ENCODE measurements around the gene OR2B2. TPM values are rescaled to one million over a fixed set of nuclear protein-coding genes. Genes with fewer than 3 reads are reported as not detected.

The OR2B2 gene
- total and polyA plus RNA-seq, 9 donors = not detected

DNA sequence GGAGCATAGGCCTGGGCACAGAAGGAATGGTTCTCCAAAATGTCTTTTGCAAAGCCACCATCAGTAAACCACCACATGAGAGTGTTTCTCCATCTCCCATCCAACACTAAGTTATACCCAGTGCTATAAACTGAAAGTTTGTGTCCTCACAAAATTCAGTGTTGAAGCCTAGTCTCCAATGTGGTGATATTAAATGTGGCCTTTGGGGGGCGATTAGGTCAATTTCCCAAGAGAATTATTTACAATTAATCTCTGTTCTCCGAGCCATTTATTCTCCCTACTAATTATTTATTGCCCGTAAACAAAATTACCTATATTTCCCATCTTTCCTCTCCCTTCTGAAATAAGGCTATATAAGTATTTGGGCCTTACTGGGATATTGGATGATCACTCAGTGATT lies 26.1 kb downstream of the OR2B2 start:
- no peak overlapping the region for H3K4me3 ChIP-seq
- H3K27ac ChIP-seq = no peak overlapping the region
- H3K4me1 ChIP-seq (ENCODE audit: insufficient read depth) = peaks cover 3% of the 10 kb centered on the region
- DNase-seq = no peak
- no peaks in the 10 kb centered on the region for H3K9me3 ChIP-seq
- 80 to 88% (median 81%) methylated on average over 3 of the region's 3 CpGs for WGBS, 3 donors
- TF ChIP-seq EP300 (IDR thresholded peaks at IDR 0.05) = no peak
- H3K36me3 ChIP-seq = no peaks in the 10 kb centered on the region
- H3K27me3 ChIP-seq = no peaks in the 10 kb centered on the region
- intact Hi-C loops (cut with DNase I) = no loop called here

DNA sequence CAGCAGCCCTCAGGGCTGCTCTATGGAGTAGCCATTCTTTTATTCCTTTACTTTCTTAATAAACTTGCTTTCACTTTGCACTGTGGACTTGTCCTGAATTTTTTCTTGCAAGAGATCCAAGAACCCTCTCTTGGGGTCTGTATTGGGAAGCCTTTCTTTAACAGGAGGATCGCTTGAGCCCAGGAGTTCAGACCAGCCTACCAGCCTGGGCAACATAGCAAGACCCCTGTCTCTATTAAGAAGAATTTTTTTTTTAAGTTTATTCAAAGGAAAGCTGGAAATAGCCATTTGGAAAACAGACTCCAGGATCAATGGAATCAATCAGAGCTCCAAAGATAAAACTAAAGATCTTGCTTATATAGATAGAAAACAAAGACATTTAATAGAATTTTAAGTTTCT lies 29.1 kb downstream of the OR2B2 start:
- no peak for DNase-seq
- TF ChIP-seq, protein P1, sequence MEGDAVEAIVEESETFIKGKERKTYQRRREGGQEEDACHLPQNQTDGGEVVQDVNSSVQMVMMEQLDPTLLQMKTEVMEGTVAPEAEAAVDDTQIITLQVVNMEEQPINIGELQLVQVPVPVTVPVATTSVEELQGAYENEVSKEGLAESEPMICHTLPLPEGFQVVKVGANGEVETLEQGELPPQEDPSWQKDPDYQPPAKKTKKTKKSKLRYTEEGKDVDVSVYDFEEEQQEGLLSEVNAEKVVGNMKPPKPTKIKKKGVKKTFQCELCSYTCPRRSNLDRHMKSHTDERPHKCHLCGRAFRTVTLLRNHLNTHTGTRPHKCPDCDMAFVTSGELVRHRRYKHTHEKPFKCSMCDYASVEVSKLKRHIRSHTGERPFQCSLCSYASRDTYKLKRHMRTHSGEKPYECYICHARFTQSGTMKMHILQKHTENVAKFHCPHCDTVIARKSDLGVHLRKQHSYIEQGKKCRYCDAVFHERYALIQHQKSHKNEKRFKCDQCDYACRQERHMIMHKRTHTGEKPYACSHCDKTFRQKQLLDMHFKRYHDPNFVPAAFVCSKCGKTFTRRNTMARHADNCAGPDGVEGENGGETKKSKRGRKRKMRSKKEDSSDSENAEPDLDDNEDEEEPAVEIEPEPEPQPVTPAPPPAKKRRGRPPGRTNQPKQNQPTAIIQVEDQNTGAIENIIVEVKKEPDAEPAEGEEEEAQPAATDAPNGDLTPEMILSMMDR (IDR thresholded peaks at IDR 0.05) = no peak
- TF ChIP-seq POLR2A (IDR thresholded peaks at IDR 0.05) (no peak), EP300 (IDR thresholded peaks at IDR 0.05) (no peak)
- no peak overlapping the region for H3K27ac ChIP-seq
- no peaks in the 10 kb centered on the region for H3K9me3 ChIP-seq
- intact Hi-C loops (cut with DNase I) = no loop called here
- no peaks in the 10 kb centered on the region for H3K27me3 ChIP-seq
- H3K4me1 ChIP-seq (ENCODE audit: insufficient read depth) = no peaks in the 10 kb centered on the region
- H3K36me3 ChIP-seq = no peaks in the 10 kb centered on the region
- 95 to 98% (median 96%) methylated on average over 1 of the region's 1 CpG for whole genome bisulfite sequencing, 3 donors
- no peak overlapping the region for H3K4me3 ChIP-seq

DNA sequence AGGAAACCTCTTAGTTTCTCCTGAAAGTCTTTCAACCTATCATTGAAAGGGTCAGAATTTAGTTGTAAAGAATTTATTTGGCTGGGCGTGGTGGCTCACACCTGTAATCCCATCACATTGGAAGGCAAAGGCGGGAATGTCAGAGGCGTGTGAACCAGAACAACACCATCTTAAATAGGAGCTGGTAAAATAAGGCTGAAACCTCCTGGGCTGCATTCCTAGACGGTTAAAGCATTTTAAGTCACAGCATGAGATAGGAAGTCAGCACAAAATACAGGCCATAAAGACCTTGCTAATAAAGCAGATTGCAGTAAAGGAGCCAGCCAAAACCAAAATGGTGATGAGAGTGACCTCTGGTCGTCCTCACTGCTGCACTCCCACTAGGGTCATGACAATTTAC lies 29.6 kb downstream of the OR2B2 start:
- Histone ChIP-seq H3K27me3 (no peaks in the 10 kb centered on the region), H3K9me3 (no peaks in the 10 kb centered on the region), H3K4me1 (ENCODE audit: insufficient read depth) (no peaks in the 10 kb centered on the region), H3K36me3 (no peaks in the 10 kb centered on the region), H3K27ac (no peak overlapping the region), H3K4me3 (no peak overlapping the region)
- intact Hi-C loops (cut with DNase I) = no loop called here
- no peak for TF ChIP-seq EP300 (IDR thresholded peaks at IDR 0.05)
- TF ChIP-seq, protein P1 (IDR thresholded peaks at IDR 0.05) = no peak
- TF ChIP-seq POLR2A (IDR thresholded peaks at IDR 0.05) = no peak
- no peak for DNase-seq
- 67 to 74% (median 70%) methylated on average over 5 of the region's 5 CpGs for WGBS, 3 donors

DNA sequence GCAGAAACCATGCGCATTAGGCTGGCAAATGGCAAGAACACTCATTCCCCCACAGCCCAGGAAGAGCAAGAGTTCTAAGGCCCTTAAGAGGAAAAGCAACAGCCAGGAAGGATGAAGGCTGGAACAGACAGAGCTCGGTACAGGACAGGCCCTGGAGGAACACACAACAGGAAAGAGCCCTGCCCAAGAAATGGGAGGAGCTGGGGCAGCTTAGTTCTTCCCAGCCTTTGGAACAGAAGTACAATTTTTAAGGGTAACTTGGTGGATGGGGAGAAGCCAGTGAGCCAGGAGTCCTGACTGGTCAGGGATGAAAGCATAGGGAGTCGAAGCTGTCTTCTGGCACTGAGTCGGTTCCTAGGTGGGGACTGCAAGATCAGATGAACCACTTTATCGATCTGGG lies 32.4 kb downstream of the OR2B2 start:
- TF ChIP-seq POLR2A (IDR thresholded peaks at IDR 0.05) = no peak
- no peak for TF ChIP-seq EP300 (IDR thresholded peaks at IDR 0.05)
- TF ChIP-seq, protein P1 (IDR thresholded peaks at IDR 0.05) = no peak
- H3K4me3 ChIP-seq = no peak overlapping the region
- H3K9me3 ChIP-seq = no peaks in the 10 kb centered on the region
- no peaks in the 10 kb centered on the region for H3K36me3 ChIP-seq
- no peak for DNase-seq
- no peak overlapping the region for H3K27ac ChIP-seq
- intact Hi-C loops (cut with DNase I) = no loop called here
- H3K4me1 ChIP-seq (ENCODE audit: insufficient read depth) = no peaks in the 10 kb centered on the region
- WGBS, 3 donors = 82 to 90% (median 85%) methylated on average over 5 of the region's 5 CpGs
- H3K27me3 ChIP-seq = no peaks in the 10 kb centered on the region

DNA sequence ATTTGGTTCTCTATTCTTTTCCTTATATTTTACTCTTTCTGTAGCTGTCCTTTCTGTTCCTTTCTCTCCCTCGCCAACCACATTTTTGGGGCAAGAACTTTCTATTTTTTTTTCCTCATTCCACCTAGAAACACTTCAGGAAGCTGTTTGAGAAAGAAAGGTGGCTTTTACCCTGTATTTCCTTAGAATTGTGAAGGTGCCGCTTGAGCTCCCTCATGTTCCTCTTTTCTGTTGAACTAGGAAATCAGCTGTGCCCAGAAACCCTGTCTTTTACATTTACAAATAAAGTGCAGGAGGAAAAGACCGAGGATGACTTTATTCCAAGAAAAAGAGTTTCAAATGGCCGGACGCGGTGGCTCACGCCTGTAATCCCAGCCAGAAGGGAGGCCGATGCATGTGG lies 38.2 kb downstream of the OR2B2 start:
- no peaks in the 10 kb centered on the region for H3K36me3 ChIP-seq

More for the DNA sequence above, 38.2 kb downstream of the OR2B2 start:
- no peak overlapping the region for H3K4me3 ChIP-seq
- TF ChIP-seq EP300 (IDR thresholded peaks at IDR 0.05) = no peak
- TF ChIP-seq, protein P1 (IDR thresholded peaks at IDR 0.05) = no peak
- no peak for TF ChIP-seq POLR2A (IDR thresholded peaks at IDR 0.05)
- intact Hi-C loops (cut with DNase I) = no loop called here
- H3K9me3 ChIP-seq = no peaks in the 10 kb centered on the region
- no peak for DNase-seq
- H3K4me1 ChIP-seq (ENCODE audit: insufficient read depth) = peaks cover 3% of the 10 kb centered on the region
- H3K27ac ChIP-seq = no peak overlapping the region
- WGBS, 3 donors = 78 to 86% (median 82%) methylated on average over 8 of the region's 8 CpGs
- H3K27me3 ChIP-seq = no peaks in the 10 kb centered on the region
